ENCODE results near the gene COPS2.
"Not testable (repeated sequence)": the region's sequence is repeated elsewhere in the genome, so short reads cannot be mapped to it uniquely, and the experiment has no call there.

GRCh38 chr15:49183741-49184140, 28.3 kb upstream of the COPS2 start:
- not testable (repeated sequence) for TF ChIP-seq CTCF (conservative IDR thresholded peaks at IDR 0.05 in 1 of 2, IDR thresholded peaks at IDR 0.05 in 1 of 2; ENCODE audit: low read depth in 1 of 2, low read length in 2 of 2); EZH2 (IDR thresholded peaks at IDR 0.05; ENCODE audit: low read length, missing control alignments)
